Measurements from ENCODE around the gene CPSF4L. TPM values are rescaled to one million over a fixed set of nuclear protein-coding genes. Genes with fewer than 3 reads are reported as not detected.
A peak's percentile ranks its signal among the peaks of the same experiment; 100 is the strongest.

Gene CPSF4L
- total and polyA plus RNA-seq, 2 of the 13 experiments (the other 11 are each of a cell fraction or from before 2014, with no cell fraction given), result 0.73 to 1.6 TPM

- TF ChIP-seq ZNF691 (CRISPR knock-in tag; IDR thresholded peaks at IDR 0.05; ENCODE audit: borderline replicate concordance, low read depth) (no peak), ZNF280B (CRISPR knock-in tag; IDR thresholded peaks at IDR 0.05; ENCODE audit: borderline replicate concordance) (peak; percentile 13; the same call in 1 of the 2 replicates), GFI1 (CRISPR knock-in tag; IDR thresholded peaks at IDR 0.05; ENCODE audit: borderline replicate concordance) (peak; percentile 94), ZSCAN30 (CRISPR knock-in tag; IDR thresholded peaks at IDR 0.05) (no peak), HMGXB3 (CRISPR knock-in tag; IDR thresholded peaks at IDR 0.05; ENCODE audit: borderline replicate concordance) (no peak; the same call in 1 of the 2 replicates), ZNF75D (CRISPR knock-in tag; IDR thresholded peaks at IDR 0.05; ENCODE audit: borderline replicate concordance) (no peak), MAFK (conservative IDR thresholded peaks at IDR 0.05 in 1 of 2, IDR thresholded peaks at IDR 0.05 in 1 of 2; ENCODE audit: low read length in 2 of 2) (no peak), ZBTB4 (CRISPR knock-in tag; IDR thresholded peaks at IDR 0.05; ENCODE audit: borderline replicate concordance) (peak; percentile 93), ZNF784 (CRISPR knock-in tag; IDR thresholded peaks at IDR 0.05; ENCODE audit: borderline replicate concordance) (peak; percentile 93), RXRA (CRISPR knock-in tag; IDR thresholded peaks at IDR 0.05) (peak; percentile 98), NFRKB (IDR thresholded peaks at IDR 0.05) (no peak), ZNF670 (CRISPR knock-in tag; IDR thresholded peaks at IDR 0.05; ENCODE audit: borderline replicate concordance) (peak; percentile 38; the same call in 1 of the 2 replicates), ZNF232 (CRISPR knock-in tag; IDR thresholded peaks at IDR 0.05; ENCODE audit: borderline replicate concordance) (no peak), ZNF781 (CRISPR knock-in tag; IDR thresholded peaks at IDR 0.05; ENCODE audit: borderline replicate concordance, not compliant biosample characterization) (no peak)
These were observed 27.0 kb upstream of the CPSF4L start (continued) for GRCh38 chr17:73288534-73289302.

Data from HepG2 (cell line).